ENCODE measurements around the gene NALCN.

DNA sequence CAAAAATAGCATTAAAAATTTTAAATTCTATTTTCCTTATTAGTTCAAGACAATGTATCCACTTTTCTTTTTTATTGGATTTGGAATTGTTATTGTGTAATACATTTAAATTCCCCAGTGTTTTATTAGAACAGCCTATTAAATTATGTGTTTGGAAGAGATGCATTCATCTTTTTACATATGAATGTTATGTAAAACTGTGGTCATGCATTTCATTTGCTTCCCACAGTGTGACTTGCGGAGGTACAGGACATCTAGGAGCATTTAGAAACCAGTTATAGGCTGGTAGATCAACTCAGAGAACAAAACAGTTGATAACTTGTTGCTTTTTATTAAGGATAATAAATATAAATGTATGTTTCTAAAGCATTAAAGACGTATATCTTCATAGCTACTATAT lies 406.2 kb downstream of the NALCN start:
- TF ChIP-seq, protein P1, sequence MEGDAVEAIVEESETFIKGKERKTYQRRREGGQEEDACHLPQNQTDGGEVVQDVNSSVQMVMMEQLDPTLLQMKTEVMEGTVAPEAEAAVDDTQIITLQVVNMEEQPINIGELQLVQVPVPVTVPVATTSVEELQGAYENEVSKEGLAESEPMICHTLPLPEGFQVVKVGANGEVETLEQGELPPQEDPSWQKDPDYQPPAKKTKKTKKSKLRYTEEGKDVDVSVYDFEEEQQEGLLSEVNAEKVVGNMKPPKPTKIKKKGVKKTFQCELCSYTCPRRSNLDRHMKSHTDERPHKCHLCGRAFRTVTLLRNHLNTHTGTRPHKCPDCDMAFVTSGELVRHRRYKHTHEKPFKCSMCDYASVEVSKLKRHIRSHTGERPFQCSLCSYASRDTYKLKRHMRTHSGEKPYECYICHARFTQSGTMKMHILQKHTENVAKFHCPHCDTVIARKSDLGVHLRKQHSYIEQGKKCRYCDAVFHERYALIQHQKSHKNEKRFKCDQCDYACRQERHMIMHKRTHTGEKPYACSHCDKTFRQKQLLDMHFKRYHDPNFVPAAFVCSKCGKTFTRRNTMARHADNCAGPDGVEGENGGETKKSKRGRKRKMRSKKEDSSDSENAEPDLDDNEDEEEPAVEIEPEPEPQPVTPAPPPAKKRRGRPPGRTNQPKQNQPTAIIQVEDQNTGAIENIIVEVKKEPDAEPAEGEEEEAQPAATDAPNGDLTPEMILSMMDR (IDR thresholded peaks at IDR 0.05), result no peak
- TF ChIP-seq EP300 (IDR thresholded peaks at IDR 0.05) (no peak), POLR2A (IDR thresholded peaks at IDR 0.05) (no peak)

Data from ovary (tissue), 3 donors.